Measurements from ENCODE around the gene KAT8.

KAT8 gene

DNA sequence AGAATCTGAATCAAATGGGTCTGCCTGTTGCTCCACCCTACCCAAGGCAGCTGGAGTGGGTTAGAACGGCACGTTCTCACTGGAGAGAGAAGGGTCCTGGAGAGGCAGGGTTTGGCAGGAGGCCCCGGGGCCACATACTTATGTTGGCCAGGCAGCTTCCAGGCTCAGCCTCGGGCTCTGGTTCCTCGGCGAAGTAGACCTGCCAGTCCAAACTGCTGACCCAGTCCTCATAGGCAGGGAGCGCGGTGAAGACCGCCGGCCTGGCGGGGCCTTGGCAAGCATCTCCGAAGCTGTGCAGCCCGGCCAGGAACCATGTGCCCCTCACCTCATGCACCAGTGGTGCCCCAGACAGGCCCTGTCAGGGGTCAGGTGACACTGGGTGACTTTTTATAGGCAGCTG, 33.5 kb upstream of the KAT8 start:
- DNase-seq (ENCODE audit: low spot score) = no peak
- TF ChIP-seq, protein P1, sequence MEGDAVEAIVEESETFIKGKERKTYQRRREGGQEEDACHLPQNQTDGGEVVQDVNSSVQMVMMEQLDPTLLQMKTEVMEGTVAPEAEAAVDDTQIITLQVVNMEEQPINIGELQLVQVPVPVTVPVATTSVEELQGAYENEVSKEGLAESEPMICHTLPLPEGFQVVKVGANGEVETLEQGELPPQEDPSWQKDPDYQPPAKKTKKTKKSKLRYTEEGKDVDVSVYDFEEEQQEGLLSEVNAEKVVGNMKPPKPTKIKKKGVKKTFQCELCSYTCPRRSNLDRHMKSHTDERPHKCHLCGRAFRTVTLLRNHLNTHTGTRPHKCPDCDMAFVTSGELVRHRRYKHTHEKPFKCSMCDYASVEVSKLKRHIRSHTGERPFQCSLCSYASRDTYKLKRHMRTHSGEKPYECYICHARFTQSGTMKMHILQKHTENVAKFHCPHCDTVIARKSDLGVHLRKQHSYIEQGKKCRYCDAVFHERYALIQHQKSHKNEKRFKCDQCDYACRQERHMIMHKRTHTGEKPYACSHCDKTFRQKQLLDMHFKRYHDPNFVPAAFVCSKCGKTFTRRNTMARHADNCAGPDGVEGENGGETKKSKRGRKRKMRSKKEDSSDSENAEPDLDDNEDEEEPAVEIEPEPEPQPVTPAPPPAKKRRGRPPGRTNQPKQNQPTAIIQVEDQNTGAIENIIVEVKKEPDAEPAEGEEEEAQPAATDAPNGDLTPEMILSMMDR (IDR thresholded peaks at IDR 0.05; ENCODE audit: extremely low read depth, insufficient read depth, missing control alignments) = no peak
- in situ Hi-C loops (cut with MboI; ENCODE audit: low pct_unique_long_range_greater_than_20kb, low sequenced_read_pairs, unreplicated experiment) = no loop called here

DNA sequence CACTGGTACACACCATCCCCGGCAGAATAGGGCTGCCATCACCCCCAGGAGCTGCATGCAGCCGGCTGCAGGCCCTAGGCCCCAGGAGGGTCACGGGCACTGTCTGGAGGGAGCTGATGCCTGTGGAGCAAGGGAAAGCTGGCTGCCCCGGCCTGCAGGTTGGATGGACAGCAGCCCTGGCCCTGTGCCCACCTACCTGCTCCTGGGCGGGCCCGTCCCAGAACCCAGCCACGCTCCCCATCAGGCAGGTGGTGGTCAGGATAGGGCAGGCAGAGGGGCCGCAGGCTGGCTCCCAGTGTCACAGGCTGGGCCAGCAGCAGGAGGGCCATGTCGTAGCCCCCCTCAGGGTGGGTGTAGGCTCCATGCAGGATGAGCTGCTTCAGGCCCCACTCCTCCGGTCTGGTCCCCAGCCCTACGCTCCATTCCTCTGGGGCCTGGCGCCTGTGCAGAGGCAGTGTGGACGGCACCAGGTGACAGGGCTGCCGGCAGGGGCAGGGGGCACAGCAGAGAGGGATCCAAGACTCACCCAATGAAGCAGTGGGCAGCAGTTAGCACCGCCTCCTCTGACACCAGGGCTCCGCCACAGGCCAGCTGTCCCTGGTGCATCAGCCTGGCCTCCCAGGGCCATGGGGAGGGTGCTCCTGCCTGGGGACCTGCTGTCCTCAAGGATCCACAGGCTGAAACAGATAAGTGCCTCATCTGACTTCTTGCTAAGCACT, 32.7 kb upstream of the KAT8 start:
- in situ Hi-C loops (cut with MboI; ENCODE audit: low pct_unique_long_range_greater_than_20kb, low sequenced_read_pairs, unreplicated experiment) = no loop called here
- no peak for DNase-seq (ENCODE audit: low spot score)
- TF ChIP-seq, protein P1 (IDR thresholded peaks at IDR 0.05; ENCODE audit: extremely low read depth, insufficient read depth, missing control alignments) = no peak

DNA sequence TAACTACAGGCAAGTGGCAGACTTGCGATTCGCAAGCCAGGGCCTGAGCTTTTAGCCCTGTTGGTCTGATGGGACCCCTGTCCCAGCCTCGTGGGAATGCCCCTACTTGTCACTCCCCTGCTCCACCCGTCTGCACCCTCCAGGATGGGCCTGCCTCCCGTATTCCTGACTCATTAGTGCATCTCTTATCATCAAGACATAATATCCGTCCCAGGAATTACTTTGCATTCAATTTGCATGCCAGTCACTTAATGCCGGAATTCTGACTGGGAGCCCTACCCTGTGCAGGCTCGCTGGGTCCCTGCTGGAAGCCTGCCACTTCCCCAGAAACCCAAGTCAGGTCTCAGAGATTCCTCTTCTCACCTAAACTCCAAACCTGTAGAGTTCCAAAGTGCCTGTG, 32.1 kb upstream of the KAT8 start:
- TF ChIP-seq, protein P1 (IDR thresholded peaks at IDR 0.05; ENCODE audit: extremely low read depth, insufficient read depth, missing control alignments) = no peak
- DNase-seq (ENCODE audit: low spot score) = no peak
- in situ Hi-C loops (cut with MboI; ENCODE audit: low pct_unique_long_range_greater_than_20kb, low sequenced_read_pairs, unreplicated experiment) = no loop called here

DNA sequence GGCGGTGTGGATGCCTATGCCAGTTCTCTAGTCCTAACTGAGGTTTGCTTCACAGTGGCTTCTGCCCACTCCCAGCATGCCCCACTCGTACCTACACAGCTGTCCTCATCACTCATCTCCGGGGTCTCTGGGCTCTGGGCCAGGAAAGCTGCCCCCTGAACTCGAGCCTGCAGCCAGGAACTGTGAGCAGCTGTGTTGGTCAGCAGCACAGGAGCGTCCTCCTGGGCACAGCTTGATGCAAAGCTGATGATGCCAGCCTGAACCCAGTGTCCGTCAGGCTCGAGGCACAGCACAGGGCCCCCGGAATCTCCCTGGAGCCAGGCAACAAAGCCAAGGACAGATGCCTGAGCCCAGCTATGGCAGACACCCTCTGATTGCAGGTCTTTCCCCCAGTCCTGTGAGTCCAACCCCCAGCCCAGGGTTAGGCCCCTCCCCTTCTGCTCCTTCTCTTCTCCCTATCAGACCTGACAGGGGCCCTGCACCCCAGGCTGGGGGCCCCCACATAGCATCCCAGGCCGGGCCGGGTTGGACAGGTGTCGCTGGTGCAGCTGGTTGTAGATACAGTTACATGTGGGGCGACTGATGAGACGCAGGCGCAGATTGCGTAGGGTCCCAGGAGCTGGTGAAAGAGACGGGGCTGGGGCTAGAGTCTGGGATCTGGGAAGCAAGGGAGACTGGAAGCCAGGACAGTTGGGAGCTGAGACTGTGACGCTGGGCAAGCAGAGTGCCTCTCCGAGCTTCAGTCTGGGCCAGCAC, 31.4 kb upstream of the KAT8 start:
- TF ChIP-seq, protein P1 (IDR thresholded peaks at IDR 0.05; ENCODE audit: extremely low read depth, insufficient read depth, missing control alignments) = no peak
- in situ Hi-C loops (cut with MboI; ENCODE audit: low pct_unique_long_range_greater_than_20kb, low sequenced_read_pairs, unreplicated experiment) = no loop called here

DNA sequence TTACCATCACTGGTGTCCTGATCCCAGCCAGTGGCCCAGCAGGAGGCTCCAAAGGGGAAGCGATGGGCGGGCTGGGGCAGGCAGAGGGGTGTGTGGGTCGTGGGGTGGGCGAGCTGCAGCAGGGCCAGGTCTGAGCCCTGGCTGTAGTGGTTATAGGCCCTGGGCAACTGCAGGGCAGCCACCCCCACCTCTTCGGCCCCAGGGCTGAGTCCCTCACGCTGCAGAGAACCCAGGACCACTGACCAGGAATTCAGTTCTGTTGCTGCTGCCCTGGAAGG, 30.9 kb upstream of the KAT8 start:
- DNase-seq (ENCODE audit: low spot score) = no peak
- in situ Hi-C loops (cut with MboI; ENCODE audit: low pct_unique_long_range_greater_than_20kb, low sequenced_read_pairs, unreplicated experiment) = no loop called here
- TF ChIP-seq, protein P1 (IDR thresholded peaks at IDR 0.05; ENCODE audit: extremely low read depth, insufficient read depth, missing control alignments) = no peak

More for the DNA sequence above, 31.4 kb upstream of the KAT8 start:
- no peak for DNase-seq (ENCODE audit: low spot score)

DNA sequence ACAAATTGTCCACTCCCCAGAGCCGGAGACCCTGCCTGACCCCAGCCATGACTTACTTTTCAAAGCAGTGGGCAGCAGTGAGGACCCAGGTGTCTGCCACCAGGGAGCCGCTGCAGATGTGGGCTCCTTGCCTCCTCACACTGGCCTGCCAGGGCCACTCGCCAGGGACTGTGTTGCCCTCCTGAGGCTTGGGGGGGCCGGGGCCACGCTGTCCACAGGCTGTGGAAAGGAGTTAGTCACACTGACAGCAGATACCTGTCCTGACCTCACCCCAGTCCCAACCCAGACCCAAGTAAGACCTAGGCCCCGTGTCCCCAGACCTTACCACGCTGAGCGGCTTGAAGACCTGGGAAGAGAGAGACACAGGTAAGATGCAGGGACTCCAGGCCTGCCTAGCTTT, 30.0 kb upstream of the KAT8 start:
- in situ Hi-C loops (cut with MboI; ENCODE audit: low pct_unique_long_range_greater_than_20kb, low sequenced_read_pairs, unreplicated experiment) = no loop called here
- no peak for DNase-seq (ENCODE audit: low spot score)
- TF ChIP-seq, protein P1 (IDR thresholded peaks at IDR 0.05; ENCODE audit: extremely low read depth, insufficient read depth, missing control alignments) = no peak

Measured in GM13977 (cell line).